Mesothelial cell of epicardium (in vitro differentiated cells): Measurements from ENCODE around the gene WASF3. TPM values are rescaled to one million over a fixed set of nuclear protein-coding genes. Genes with fewer than 3 reads are reported as not detected.

Source experiments
- DNase-seq, 2 experiments: peaks; one replicate each; pipeline ENCODE4 v3.0.0; 2021; ENCODE audit warnings: low spot score in 2 of 2; ENCODE audit not compliant: unreplicated experiment in 2 of 2
- H3K27ac Mint-ChIP-seq: 2 replicates; pipeline ENCODE4 v1.8.0; 2021; ENCODE audit warnings: mixed read lengths
- H3K27me3 Mint-ChIP-seq: 2 replicates; pipeline ENCODE4 v1.8.0; 2021; ENCODE audit warnings: low read depth, mixed read lengths
- H3K36me3 Mint-ChIP-seq: 2 replicates; pipeline ENCODE4 v1.8.0; 2021; ENCODE audit warnings: mixed read lengths
- H3K4me1 Mint-ChIP-seq: 2 replicates; pipeline ENCODE4 v1.8.0; 2021; ENCODE audit warnings: mixed read lengths
- H3K4me3 Mint-ChIP-seq: 2 replicates; pipeline ENCODE4 v1.8.0; 2021; ENCODE audit warnings: mild to moderate bottlenecking, moderate library complexity, mixed read lengths
- H3K9me3 Mint-ChIP-seq: 2 replicates; pipeline ENCODE4 v1.8.0; 2021; ENCODE audit warnings: mixed read lengths
- total RNA-seq: library from RNA; stranded (reverse); gene quantifications from 3 replicates; pipeline ENCODE4 v1.2.1, GENCODE V29; 2021
- TF ChIP-seq, protein P1 (sequence below): fragments of 200-600 bp; sonication (generic); IDR thresholded peaks from one replicate; pipeline ENCODE4 v1.5.0; 2021; ENCODE audit warnings: antibody characterized with exemption; ENCODE audit not compliant: unreplicated experiment

Gene WASF3
- total RNA-seq, 1 donor from 2014 or later = 19.4 TPM

DNA sequence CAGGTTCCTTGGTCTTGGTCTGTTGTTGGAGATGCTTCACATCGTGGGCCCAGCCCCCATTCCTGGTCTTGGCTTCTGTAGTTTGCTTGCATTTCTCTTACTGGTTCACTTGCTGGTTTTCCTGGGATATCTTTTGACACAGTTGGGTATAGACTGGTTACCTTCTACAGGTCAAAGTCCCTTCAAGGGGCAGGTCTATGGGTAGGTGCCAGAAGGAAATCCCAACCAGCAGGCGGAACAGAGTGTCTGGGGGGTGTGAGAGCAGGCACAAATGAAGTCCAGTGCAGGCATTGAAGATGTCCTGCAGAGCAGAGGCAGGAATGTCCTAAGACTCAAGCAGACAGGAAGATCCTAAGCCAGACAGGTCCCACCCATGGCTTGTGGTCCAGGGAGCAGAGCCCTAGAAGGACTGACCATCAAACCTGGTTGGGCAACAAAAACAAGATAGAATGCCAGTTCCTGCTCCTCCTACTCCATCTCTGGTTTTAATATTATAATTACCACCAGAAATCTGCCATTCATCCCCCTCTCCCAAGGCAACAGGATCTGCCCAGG, 17.7 kb upstream of the WASF3 start:
- DNase-seq = no peak
- TF ChIP-seq, protein P1, sequence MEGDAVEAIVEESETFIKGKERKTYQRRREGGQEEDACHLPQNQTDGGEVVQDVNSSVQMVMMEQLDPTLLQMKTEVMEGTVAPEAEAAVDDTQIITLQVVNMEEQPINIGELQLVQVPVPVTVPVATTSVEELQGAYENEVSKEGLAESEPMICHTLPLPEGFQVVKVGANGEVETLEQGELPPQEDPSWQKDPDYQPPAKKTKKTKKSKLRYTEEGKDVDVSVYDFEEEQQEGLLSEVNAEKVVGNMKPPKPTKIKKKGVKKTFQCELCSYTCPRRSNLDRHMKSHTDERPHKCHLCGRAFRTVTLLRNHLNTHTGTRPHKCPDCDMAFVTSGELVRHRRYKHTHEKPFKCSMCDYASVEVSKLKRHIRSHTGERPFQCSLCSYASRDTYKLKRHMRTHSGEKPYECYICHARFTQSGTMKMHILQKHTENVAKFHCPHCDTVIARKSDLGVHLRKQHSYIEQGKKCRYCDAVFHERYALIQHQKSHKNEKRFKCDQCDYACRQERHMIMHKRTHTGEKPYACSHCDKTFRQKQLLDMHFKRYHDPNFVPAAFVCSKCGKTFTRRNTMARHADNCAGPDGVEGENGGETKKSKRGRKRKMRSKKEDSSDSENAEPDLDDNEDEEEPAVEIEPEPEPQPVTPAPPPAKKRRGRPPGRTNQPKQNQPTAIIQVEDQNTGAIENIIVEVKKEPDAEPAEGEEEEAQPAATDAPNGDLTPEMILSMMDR = no peak
- Mint-ChIP-seq H3K4me1 (peaks cover 2% of the 10 kb centered on the region), H3K9me3 (no peaks in the 10 kb centered on the region), H3K27ac (no peak overlapping the region), H3K4me3 (no peak overlapping the region), H3K27me3 (peaks cover 53% of the 10 kb centered on the region), H3K36me3 (no peaks in the 10 kb centered on the region)

DNA sequence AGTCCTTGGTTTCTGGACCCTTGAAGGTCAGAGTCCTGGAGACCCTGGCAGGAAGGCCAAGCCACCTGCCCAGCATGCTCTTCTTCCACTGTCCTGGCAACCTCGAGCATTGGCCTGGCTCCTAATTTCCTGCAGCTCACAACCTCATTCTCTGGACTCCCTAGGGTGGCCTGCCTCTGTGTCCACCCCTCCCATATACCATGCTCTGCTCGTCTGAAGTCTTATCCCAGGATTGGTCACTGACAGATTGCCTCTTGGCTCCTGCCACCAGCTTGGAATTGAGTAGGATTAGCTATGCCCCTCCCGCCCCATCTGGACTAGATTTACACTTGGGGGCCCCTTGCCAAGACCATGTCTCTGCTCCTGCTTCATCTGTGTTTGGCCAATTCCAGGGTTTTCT, 17.1 kb upstream of the WASF3 start:
- Mint-ChIP-seq H3K4me1 (peaks cover 2% of the 10 kb centered on the region), H3K27me3 (peaks cover 56% of the 10 kb centered on the region), H3K27ac (no peak overlapping the region), H3K9me3 (no peaks in the 10 kb centered on the region), H3K4me3 (no peak overlapping the region), H3K36me3 (no peaks in the 10 kb centered on the region)
- no peak for DNase-seq
- TF ChIP-seq, protein P1 = no peak

- Mint-ChIP-seq H3K9me3 (no peaks in the 10 kb centered on the region), H3K27me3 (peaks cover 58% of the 10 kb centered on the region), H3K4me3 (no peak overlapping the region), H3K36me3 (no peaks in the 10 kb centered on the region), H3K4me1 (peaks cover 2% of the 10 kb centered on the region), H3K27ac (no peak overlapping the region)
- no peak for DNase-seq
- TF ChIP-seq, protein P1 = no peak
Measured at GRCh38 chr13:26541041-26541440, 16.4 kb upstream of the WASF3 start.

GRCh38 chr13:26541678-26542568, 15.6 kb upstream of the WASF3 start:
- Mint-ChIP-seq H3K36me3 (no peaks in the 10 kb centered on the region), H3K27me3 (peaks cover 57% of the 10 kb centered on the region), H3K4me3 (no peak overlapping the region), H3K27ac (no peak overlapping the region), H3K4me1 (peaks cover 2% of the 10 kb centered on the region), H3K9me3 (no peaks in the 10 kb centered on the region)
- TF ChIP-seq, protein P1 = no peak
- DNase-seq = no peak

DNA sequence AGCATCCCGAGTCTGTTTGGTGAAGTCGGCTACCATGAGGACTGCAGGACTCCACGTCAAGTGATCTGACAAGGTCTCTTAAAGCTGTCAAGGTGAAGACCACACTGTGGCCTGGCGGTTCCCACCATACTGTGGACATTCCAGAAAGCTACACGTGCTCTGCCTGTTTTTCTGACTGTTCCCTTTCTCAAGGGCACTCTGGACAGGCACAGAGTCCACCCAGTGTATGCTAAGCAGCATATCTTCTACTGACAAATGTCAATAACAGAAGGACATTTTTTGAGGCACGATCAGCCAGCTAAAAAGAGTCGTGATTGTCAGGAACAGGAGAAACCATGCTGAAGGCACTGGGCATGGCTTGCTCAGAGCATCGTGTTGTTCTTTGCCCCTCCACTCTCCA, 12.8 kb upstream of the WASF3 start:
- TF ChIP-seq, protein P1 = no peak
- Mint-ChIP-seq H3K36me3 (no peaks in the 10 kb centered on the region), H3K4me1 (no peaks in the 10 kb centered on the region), H3K27me3 (peaks cover 43% of the 10 kb centered on the region), H3K9me3 (no peaks in the 10 kb centered on the region), H3K4me3 (no peak overlapping the region), H3K27ac (no peak overlapping the region)
- DNase-seq = no peak
